Cardiac fibroblast (primary cell): ENCODE results near the gene HGF.

Experiments
- DNase-seq, 2 donors: peaks; one replicate each; pipeline versions ENCODE4 v3.0.0 to v3.0.0-alpha.2; 2010; ENCODE audit warnings: low read depth in 2 of 2
- H3K4me3 ChIP-seq, 2 donors: replicated peaks in 1 of 2; 1 replicate in 1 of 2; 2 replicates in 1 of 2; pipeline ENCODE4 v1.5.1; 2011; ENCODE audit warnings: low read depth in 2 of 2, low read length in 2 of 2, mild to moderate bottlenecking in 2 of 2, moderate library complexity in 1 of 2
- TF ChIP-seq, protein P1 (sequence below): IDR thresholded peaks from one replicate; pipeline ENCODE4 v1.5.1; 2011; ENCODE audit warnings: low read depth, mild to moderate bottlenecking, low read length, inconsistent platforms

The HGF gene

DNA sequence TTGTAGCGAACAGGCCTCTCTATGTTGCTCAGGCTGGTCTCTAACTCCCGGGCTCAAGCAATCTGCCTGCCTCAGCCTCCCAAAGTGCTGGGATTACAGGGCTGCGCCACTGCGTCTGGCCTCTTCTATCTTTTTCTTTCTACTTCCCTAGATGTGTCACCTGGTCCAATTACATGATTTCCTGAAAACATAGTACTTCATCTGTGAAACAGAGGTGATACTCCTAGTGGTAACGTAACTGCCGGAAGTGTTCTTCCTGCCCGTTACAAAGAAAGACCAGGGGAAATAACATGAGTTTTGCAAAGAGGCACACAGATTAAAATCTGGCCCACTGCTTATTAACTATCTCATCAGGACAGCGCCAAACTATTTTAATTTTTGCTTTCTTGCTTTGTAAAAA lies 18.4 kb upstream of the HGF start:
- DNase-seq, result no peak
- H3K4me3 ChIP-seq, result no peak overlapping the region
- TF ChIP-seq, protein P1, sequence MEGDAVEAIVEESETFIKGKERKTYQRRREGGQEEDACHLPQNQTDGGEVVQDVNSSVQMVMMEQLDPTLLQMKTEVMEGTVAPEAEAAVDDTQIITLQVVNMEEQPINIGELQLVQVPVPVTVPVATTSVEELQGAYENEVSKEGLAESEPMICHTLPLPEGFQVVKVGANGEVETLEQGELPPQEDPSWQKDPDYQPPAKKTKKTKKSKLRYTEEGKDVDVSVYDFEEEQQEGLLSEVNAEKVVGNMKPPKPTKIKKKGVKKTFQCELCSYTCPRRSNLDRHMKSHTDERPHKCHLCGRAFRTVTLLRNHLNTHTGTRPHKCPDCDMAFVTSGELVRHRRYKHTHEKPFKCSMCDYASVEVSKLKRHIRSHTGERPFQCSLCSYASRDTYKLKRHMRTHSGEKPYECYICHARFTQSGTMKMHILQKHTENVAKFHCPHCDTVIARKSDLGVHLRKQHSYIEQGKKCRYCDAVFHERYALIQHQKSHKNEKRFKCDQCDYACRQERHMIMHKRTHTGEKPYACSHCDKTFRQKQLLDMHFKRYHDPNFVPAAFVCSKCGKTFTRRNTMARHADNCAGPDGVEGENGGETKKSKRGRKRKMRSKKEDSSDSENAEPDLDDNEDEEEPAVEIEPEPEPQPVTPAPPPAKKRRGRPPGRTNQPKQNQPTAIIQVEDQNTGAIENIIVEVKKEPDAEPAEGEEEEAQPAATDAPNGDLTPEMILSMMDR, result no peak

DNA sequence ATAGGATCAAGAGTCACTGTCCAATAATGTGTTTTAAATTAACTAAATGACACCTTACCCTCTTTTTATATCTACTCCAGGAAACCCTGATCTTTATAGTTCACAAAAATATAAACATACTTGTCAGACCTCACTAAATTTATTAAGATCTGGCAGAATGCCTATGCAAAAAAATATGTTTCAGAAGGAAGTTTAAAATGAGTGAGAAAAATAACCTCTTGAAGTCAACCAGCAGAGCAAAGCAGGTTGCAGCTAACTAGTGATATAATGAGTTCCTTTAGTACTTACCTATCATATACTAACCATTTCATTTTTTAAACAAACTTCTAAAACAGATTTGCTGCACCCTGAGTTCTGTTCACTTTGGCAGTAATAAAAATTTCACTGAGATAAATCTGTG lies 14.0 kb upstream of the HGF start:
- H3K4me3 ChIP-seq, result no peak overlapping the region
- DNase-seq, result no peak

DNA sequence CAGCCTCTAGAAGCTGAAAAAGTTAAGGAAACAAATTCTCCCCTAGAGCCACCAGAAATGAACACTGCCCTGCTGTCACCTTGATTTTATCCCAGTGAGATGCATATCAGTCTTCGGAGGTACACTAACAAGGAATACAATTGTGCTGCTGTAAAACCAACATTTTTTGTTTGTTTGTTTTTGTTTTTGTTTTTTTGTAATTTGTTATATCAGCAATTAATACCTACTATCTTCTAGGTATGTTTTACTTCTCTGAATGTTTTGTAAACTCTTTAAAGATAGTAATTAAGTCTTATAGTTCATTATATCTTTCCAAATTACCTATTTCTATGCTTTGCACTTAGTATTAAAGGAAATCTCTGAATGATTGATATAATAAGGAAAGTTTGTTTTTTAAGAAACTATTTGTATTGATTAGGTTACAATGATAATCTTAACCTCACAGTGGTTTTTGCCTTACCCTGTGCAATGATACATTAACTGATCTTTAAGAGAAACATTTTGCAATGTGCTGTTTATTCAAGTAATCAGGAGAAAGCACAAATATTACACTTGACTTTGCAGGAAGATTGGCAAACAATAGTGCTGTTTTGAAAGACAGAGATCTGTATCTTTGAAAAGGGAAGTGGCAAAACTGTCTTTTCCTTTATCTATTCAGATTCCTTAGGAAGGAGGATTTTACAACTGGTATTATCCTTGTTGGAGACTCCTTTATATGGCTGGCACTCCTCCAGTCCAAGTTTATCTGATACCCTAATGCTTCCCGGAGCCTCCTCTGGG lies 11.3 kb upstream of the HGF start:
- H3K4me3 ChIP-seq, result no peak overlapping the region
- DNase-seq, result no peak
- TF ChIP-seq, protein P1, result no peak

More for the DNA sequence above, 14.0 kb upstream of the HGF start:
- TF ChIP-seq, protein P1, result no peak

DNA sequence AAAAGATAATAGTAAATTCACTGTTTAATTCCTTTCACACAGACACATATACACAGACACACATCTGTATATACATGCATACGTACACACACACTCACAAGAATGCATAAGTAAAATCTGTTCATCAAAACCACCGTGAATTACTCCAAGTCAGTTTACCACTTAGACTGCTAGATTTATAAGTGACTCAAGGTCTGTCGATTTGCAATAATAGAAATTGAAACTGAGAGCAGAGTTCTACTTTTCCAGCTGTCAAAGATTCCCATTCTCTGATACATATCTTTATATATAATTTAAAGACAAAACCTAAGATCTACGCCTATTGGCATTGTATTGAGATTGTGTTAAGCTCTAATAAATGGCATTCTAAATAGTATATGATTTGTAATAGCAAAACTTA lies 9.9 kb upstream of the HGF start:
- TF ChIP-seq, protein P1, result no peak
- H3K4me3 ChIP-seq, result no peak overlapping the region
- no peak for DNase-seq

DNA sequence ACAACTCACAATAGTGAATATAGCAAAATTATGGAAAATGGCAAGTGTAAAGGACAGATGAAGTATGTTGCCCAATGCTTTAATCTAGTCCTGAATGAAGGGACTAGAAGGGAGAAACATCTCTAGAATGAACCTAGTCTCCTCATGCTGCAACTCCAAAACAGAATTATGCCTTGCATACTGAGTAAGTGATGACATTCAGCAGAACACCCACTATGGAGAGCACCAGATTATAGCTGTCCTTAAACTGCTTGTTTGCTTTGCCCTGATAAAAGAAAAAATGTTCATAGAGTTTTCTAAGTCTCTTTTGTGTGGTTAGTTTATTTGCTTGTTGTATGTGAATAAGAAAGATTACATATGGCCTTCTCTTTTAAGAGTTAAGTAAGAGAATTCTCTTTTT lies 7.8 kb upstream of the HGF start:
- TF ChIP-seq, protein P1, result no peak
- no peak overlapping the region for H3K4me3 ChIP-seq
- DNase-seq, result no peak

DNA sequence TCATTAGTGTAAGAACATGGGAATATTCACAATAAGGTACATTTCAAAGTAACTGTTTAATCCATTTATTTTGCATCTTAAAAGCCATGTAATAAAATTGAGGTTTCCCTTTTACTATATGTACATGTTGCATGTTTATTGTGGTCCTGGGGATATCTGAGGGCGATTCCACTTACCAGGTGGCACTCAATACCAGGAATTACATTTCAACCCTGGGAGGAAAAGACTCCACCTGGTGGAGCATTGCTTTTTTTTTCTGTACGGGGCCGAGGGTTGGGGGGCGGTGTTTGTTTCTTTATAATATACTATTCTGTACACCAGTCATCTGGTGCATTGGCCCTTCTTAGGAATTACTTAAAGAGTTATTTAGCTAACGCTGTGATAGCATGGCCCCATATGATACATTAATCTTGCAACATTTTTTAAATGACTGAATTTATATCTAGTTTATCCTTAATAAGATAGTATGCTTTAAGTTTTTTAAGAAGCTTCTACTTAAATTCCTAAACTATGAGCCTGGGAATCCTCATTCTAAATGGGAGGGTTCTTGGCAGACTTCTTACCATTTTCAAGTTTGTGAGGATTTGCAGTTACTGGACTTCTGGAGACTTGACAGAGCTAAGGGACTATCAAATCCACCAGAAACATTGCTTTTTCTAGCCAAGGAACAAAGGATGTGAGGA lies 7.2 kb upstream of the HGF start:
- no peak for DNase-seq
- H3K4me3 ChIP-seq, result no peak overlapping the region
- TF ChIP-seq, protein P1, result no peak

DNA sequence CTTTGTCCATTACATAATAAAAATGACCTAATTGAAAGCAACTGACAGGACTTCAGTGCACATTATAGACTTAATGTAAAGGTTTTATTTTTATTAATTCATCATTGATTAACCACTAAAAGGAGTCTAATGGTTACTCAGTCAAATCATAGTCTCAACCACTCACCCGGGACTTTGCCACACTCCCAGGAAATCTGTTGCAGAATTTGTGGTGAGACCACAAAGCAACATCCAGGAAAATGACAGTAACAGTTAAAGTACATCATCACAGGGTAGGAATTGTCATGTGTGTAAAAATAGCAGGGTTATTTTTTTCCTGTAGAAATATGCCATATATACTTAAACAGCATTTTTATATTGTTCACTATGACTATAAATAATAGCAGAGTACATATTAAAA lies 6.3 kb upstream of the HGF start:
- TF ChIP-seq, protein P1, result no peak
- no peak overlapping the region for H3K4me3 ChIP-seq
- DNase-seq, result peak in 1 of 2 donors; percentile 52
